GM19240 (cell line): ENCODE measurements around the gene MTCL1.

Experiments
- DNase-seq: peaks from one replicate; pipeline ENCODE4 v3.0.0; 2011; ENCODE audit warnings: low spot score; ENCODE audit not compliant: insufficient read length

Gene MTCL1

DNA sequence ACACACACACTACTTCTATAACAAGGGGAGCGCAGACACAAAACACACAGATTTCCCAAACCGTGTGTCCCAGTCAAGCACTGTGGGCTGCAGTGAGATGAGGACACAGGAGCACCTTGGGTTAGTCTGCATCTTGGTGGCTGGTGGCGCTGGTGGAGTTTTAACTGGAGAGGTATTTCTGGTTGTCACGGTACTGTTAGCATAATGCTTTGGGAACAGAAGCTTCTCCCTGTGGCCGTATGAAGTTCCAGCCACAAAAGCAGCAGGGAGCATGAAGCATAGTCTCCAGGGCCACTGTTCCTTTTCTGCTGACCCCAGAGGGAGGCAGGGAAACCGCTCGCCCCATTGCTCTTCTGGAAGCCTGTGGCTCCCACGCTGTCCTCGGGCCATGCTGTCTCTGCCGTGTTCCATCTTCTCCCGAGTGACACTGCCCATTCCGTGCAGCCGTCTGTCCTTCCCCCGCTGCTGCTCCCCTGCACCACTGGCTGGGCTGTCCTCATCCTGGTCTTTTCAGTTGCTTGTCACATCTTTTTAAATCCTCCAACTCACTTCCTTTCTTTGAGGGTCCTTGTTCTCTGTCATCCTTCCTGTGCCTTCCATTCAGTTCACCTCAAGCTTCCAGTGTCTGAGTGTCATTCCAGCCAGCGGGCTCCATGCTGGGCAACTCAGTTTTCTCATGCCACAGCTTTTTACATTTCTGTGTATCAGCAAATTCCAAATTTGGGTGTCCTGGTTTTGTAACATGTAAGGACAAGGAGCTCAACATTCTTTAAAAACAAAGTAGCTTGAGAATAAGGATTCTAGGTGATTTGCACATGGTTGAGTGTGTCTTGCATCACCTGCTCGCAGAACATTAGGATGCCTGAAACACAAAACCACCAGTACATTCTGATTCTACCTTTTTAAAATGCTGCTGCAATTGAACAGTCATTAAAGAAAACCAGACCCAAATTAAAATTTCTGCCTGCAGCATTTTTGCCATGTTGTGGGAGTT, 125.0 kb downstream of the MTCL1 start:
- no peak for DNase-seq

DNA sequence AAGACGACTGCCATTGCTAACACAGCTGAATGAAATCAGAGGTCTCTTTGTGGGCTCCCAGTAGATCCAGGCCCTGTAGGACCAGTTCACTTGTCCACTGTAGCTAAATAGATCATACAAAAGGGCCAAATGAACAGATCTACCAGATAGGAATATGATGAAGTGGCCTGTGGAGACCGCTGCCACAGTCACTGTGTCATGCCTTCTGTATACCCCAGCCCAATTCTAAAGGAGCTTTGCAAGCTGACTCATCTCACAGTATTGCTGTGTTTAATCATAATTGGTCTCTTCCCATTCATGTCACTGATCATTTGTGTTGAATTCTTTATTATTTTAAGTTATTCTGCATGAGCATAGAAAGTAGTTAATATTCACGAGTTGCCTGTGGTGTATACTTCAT, 125.8 kb downstream of the MTCL1 start:
- DNase-seq, result no peak

DNA sequence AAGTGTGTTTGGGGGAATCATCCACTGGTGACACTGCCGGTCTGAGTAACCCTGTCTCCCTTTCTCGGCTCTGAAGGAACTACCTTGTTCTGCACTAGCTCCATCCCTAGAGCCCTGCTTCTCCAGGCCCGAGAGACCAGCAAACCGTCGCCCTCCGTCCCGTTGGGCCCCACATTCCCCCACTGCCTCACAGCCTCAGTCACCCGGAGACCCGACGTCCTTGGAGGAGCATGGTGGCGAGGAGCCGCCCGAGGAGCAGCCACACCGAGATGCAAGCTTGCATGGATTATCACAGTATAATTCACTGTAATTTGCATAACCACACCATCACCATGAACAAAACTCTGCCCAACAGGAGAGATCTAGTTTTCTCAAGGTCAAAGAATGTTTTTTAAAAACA, 126.2 kb downstream of the MTCL1 start:
- DNase-seq, result no peak

DNA sequence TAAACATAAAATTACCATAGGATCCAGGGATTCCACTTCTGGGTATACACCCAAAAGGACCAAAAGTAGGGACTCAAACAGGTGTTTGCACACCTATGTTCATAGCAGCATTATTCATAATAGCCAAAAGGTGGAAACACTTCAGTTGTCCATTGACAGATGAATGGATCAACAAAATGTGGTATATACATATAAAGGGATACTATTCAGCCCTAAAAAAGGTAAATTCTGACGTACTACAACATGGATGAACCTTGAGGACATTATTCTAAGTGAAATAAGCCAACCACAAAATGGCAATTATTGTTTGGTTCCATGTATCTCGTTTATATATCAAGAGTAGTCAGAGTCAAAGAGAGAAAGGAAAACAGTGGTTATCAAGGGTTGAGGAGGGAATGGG, 128.1 kb downstream of the MTCL1 start:
- DNase-seq, result no peak

DNA sequence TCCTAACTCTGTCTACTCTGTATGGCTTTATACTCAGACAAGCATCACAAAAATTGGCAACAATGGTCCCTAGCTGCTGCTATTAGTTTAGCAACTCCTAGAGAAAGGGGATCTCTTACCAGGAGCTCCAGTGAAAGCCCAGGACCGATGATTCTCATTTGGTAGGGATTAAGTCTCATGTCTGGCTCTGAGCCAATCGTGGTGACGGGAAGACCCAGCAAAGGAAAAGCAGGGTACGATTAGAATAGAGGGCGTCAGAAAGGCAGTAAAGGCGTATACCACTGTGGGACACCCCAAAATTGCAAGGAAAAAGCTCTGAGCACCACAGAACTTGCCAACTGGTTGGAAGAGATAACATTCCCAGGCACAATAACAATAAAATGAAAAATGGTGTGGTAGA, 129.5 kb downstream of the MTCL1 start:
- DNase-seq, result no peak

DNA sequence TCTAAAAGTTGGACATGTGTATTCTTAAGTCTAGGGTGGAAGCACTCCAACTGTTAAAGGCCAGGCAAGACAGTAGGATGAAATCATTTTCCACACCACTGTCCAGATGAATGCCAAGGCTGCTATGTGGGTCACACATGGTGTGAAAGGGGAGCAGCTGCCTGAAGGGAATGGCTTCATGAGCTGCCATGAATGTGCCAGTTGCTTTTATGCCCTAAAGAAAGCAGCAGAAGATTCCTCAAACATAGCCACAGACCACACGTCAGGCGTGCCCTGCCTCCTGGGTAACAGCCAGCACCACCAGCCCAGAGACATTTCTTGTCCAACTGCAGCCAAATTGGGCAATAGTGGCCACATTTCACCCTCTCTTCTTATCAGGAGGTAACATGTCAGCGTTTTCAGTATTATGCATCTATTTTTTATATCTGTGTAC, 130.2 kb downstream of the MTCL1 start:
- DNase-seq, result no peak

DNA sequence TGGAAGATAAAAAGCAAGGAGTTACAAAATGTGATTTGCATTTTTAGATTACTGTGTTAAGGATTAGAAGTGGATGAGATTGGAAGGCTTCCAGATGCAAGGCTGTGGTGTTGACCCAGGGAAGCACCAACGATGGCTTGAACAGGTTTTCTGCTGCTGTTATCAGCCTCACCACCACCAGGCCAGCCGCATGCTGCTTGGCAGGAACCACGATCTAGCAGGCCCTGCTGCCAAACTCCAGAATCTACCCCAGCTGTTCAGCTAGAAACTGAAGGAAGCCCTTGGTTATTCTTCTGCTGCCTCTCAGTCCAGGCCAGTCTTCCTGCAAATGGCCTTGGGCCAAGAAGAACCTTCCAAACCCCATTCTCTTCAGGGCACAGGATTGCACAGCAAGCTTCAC, 133.9 kb downstream of the MTCL1 start:
- no peak for DNase-seq

DNA sequence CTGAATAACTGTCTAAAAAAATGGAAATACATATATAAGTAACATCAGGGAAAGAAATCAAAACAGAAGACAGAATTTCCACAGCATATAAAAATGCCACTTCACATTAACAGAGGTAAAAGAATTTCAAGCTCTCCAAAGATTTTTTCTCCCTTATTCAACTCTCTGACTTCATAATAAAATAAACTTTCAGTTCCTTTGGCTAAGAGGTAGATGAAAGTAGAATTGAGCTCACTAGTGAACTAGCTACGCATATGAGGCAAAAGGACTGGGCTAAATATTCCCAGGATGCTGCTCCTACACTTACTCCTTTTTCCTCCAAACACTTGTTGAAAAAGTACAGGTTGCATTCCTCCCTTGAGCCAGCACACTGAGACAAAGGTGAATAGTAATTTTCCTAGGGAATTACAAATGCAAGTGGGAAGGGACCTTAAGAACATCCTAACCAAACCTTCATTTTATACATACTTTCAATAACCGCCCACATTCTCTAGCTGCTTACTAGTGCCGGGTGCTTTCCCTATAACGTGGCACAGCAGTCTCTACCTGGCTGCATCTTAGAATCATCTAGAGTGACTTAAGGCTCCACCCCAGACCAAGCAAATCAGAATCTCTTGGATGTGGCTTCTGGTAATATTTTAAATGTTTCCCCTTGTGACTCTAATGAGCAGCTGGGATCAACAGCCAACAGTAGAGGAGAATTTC, 136.6 kb downstream of the MTCL1 start:
- DNase-seq, result no peak

DNA sequence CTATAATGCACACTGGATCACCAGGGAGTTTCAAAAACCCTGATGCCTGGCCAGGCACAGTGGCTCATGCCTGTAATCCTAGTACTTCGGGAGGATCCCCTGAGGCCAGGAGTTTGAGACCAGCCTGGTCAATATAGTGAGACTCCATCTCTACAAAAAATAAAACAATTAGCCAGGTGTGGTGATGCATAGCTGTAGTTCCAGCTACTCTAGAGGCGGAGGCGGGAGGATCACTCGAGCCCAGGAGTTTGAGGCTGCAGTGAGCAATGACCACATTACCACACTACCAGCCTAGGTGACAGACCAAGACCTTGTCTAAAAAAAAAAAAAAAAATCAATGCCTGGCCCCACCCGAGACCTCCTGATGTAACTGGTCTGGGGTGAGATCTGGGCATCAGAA, 137.2 kb downstream of the MTCL1 start:
- no peak for DNase-seq

DNA sequence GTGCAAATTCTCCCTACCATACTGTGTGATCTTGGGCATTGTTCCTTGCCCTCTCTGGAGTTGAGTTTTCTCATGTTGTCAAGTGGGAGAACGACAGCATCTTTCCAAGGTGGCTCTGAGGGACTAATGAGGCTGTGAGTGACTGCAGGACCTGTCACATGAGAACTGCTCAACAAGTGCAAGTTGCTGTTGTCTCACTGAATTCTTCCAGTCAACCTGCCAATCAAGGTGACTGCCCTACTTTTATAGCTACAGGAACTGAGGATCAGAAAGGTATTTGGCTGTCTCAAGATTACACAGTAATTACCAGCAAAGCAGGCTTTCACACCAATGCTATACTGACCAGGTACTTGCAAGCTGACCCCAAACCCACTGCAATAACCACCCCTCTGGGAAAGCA, 137.6 kb downstream of the MTCL1 start:
- DNase-seq, result no peak

DNA sequence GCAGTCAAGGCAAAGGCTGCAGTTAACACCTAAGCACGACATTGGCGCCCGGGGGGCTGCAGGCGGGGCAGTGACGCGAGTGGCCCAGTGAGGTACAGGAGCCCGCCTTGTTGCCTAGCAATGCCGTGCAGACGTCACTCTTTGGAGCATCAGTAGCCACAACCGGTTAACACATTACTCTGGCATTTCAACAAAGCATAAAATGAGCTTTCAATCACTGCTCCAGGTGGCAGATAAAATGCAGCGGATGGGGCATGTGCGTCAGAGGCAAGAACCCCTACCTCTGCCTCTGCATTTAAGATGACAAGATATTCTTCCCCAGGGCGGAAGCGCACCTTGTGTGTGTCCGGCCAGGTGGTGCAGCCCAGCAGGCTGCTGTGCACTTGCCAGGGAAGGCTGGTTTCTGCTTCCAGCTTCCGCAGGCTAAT, 139.4 kb downstream of the MTCL1 start:
- DNase-seq, result no peak

DNA sequence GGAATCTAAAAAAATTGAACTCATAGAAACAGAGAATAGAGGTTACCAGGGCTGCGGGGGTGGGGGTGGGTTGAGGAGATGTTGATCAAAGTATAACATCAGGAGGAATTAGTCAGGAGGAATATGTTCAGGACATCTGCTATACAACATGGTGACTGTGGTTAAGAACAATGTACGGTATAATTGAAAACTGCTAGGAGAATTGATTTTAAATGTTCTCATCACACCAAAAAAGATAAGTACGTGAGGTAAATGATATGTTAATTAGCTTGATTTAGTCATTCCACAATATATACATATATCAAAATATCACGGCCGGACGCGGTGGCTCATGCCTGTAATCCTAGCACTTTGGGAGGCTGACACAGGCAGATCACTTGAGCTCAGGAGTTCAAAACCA, 140.2 kb downstream of the MTCL1 start:
- no peak for DNase-seq

DNA sequence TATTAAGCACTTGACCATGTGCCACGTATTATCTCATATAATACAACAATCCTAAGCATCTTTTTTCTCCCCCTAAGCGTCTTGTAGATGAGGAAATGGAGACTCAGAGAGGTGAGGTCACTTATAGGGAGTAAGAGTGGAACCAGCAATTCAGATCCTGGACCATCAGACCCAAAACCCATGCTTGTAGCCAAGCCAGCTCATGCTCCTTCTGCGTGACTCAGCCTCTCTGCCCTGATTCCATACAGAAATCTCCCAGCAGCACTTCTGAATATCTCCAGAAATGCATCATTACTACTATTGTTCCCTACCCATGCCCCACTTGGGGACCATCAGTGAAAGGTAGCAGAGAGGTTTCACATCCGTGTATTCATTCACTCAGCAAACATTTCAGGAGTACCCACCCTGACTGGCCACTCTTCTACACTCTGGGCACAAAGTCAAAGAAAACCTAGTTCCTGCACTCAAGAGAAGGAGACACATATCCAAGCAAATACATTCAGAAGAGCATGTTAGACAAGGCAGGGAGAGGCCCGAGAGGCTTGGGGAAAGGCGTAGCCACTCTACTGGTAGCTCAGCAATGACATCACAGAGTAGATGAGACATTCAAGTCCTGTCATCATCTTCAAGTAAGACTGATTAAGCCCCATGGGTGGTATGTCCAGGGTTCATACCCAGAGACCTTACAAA, 141.9 kb downstream of the MTCL1 start:
- no peak for DNase-seq

DNA sequence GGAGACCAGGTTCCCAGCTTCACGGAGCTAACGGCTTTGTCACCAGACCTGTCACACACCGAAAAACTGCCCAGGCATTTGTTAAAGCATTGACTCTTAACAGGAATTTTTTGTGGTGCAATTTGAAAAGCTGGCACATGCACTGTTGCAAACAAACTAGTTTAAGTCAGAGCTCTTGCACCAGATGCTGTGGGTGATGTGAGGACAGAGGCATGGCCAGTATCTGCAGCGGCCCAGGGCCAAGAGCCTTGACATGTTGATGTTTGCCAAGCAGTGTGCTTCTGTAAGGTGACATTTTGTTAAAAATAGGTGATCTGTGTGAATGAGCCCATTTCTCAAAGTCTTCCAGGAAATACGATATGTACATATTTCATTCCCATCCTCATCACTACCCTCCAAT, 142.5 kb downstream of the MTCL1 start:
- DNase-seq, result no peak

DNA sequence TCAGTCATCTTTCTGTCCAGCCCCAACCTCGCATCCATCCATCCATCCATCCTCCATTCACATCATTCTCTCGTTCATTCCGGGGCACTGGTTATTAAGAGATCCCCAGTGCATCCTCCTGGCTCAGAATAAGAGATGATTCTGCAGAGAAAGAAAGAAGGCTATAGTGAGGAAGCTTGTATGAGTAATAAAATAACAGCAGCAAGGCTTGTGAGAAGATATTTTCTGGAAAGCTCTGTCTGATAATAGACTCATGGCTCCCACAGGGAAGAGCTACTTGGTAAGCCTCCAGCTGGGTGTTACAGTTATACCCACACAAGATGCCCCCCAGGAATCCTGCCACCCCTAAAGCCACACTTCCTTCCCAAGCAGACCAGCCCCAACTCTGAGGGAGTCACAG, 143.2 kb downstream of the MTCL1 start:
- no peak for DNase-seq

DNA sequence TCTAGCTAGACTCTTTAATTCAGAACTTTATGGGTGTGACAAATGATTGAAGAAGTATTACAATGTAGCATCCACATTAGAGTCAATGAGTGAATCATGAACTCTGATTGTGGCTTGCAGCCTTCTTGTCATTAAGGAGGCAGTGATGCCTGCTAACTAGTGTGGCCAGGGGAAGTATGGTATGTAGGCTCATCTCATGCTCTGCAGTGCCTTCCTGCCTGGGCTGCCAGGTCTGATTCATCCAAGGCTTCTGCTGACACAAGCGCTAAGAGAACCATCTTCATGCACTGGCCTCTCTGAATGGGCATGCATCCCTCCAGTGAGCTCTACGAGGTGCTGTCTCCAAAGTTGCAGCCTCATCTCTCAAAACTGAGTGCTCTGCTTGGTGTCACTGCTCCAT, 144.3 kb downstream of the MTCL1 start:
- DNase-seq, result no peak

DNA sequence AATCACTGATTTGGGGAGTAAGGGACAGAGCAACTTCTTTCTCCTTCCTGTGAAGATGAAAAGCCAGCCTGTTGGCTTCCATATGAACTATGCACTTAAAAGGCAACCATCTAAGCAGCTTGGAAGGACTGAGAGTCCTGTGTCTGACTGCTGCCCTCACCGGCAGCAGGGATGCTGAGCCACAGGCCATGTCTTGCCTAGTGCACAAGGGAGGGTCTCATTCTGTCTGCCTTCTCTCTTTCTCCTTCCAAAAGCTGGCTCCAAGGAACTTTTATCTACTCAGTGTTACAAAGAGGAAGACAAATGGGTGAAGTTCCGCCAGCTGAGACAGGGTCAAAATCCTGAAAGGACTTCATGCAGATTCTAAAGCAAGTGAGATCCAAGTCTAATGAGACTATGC, 146.3 kb downstream of the MTCL1 start:
- no peak for DNase-seq

DNA sequence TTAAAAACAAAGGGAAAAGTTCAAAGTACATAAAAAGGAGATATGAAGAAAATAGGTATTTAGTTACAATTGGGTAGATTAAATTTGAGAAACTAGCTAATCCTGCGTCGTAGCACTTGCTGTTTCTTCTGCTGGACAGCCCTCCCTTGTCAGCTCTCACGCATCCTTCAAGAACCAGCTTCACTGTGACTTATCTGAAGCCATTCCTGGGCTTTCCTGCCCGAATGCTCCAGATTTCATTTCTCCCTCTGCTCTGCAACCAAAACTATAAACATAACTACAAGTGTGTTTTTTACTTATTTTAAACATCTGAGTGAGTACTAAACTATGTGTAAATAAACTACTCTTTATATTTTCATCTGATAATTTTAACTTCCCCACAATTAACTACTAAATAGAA, 149.2 kb downstream of the MTCL1 start:
- no peak for DNase-seq

DNA sequence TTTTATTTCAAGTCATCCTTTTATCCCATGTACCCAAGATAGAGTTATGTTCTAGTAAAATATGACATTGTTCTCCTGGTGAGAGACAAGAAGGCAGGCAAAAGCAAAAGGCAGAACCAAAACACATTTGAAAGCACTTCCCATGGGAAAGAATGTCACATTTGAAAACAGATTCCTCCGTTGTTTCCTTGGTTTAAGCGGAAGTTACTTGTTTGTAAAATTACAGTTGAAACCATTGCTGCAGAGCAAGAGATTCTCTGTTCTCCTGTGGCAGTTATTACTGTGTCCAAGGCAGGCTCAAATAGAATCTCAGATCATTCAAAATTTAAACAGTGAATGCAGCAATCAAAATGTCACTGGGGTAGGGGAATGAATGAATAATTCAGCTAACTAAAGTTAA, 149.6 kb downstream of the MTCL1 start:
- DNase-seq, result no peak

DNA sequence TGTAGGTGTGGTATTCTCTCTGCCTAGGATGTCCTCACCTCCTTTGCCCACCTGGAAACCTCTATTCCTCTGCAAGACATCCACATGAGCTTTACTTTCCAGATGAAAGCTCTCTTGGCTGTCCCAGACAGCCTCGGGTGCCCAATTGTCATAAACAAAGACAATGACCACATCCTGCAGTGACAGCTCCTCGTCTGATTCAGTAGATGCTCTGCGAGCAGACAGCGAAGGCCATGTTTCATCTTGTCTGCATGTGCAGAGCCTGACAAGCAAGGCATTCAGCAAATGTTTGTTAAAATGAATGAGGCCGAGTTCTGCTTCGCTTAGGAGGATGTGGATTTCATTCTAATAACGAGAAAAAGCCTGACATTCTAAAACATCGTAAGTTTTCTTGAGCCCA, 150.9 kb downstream of the MTCL1 start:
- DNase-seq, result no peak

DNA sequence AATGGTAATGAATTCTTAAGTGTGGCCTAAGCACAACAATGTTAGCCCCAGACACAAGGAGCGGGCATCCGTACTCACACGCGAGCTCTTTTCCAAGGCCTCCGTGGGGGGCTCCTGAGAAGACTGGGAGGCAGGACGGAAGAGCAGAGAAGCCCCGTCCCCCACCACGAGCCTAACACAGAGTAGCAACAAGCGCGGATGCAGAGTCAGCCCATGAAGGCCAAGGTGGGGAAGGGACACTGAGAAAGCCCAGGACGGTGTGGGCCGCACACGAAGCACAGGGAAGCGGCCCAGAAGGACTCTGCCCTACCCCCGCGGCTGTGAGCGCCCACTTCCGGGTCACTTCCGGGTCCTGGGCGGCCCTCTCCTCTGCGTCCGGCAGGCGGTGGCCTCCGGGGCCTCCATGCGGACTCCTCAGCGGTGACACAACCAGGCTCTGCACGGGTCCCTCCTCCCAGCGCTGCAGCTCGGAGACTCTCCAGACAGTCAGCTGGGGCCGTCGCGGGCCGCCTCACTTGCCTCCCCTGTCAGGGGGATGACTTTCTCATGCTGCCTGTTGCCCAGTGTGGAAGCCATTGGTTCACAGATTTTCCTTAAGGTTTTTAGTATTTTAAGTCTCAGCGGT, 151.5 kb downstream of the MTCL1 start:
- DNase-seq, result no peak

DNA sequence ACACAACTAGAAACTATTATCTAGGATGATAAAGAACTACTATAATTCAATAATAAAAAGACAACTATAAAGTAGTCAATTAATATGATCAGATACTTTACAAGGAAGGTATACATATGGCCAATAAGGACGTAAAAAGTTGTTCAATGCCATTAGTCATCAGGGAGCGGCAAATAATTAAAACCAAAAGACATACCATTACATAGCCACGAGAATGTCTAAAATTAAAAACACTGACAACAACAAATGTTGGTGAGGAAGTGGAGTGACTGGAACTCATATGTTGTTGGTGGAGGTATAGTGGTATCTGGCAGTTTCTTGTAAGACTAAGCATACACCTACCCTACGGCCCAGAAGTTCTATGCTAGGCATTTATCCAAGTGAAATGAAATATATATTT, 152.4 kb downstream of the MTCL1 start:
- no peak for DNase-seq
